H1 (cell line): ENCODE results near the gene C17orf50. TPM values are rescaled to one million over a fixed set of nuclear protein-coding genes. Genes with fewer than 3 reads are reported as not detected.

Source experiments
- CTCF ChIA-PET: fragments of 300-600 bp; sonication (Branson Sonifier 250); formaldehyde crosslinking; loops from one replicate; lab custom pipeline; 2021; ENCODE audit not compliant: partially characterized antibody; lab: Charles Lee
- POLR2A ChIA-PET: fragments of 300-600 bp; sonication (Branson Sonifier 250); formaldehyde crosslinking; loops from one replicate; lab custom pipeline; 2021; ENCODE audit warnings: inconsistent platforms; ENCODE audit not compliant: partially characterized antibody; lab: Charles Lee
- DNase-seq, 2 experiments: peaks; one replicate each; pipeline versions ENCODE4 v3.0.0 to v3.0.0-alpha.2; 2010 to 2022; ENCODE audit warnings: low spot score in 2 of 2, low read depth in 1 of 2, mixed read lengths in 1 of 2
- FAIRE-seq: peaks from 2 replicates; lab custom pipeline; 2011; peaks lifted over from hg19 to GRCh38; lab: Jason Lieb, UNC
- H2AFZ ChIP-seq: 2 replicates; pipeline ENCODE4 v1.8.1; 2012; ENCODE audit warnings: low read length, inconsistent platforms
- H2AK5ac ChIP-seq: 2 replicates; pipeline ENCODE4 v1.6.1; 2013; ENCODE audit warnings: low read depth, low read length
- H2BK120ac ChIP-seq: replicated peaks from 2 replicates; pipeline ENCODE3; 2013; ENCODE audit warnings: low read depth, low read length, inconsistent platforms
- H2BK12ac ChIP-seq: 2 replicates; pipeline ENCODE4 v1.6.1; 2013; ENCODE audit warnings: low read depth, low read length
- H2BK15ac ChIP-seq: 2 replicates; pipeline ENCODE4 v1.6.1; 2013; ENCODE audit warnings: low read length
- H2BK20ac ChIP-seq: 2 replicates; pipeline ENCODE4 v1.6.1; 2013; ENCODE audit warnings: low read length
- H2BK5ac ChIP-seq: 2 replicates; pipeline ENCODE4 v1.6.1; 2013; ENCODE audit warnings: low read depth, low read length
- H3K14ac ChIP-seq: 2 replicates; pipeline ENCODE4 v1.6.1; 2013; ENCODE audit warnings: inconsistent platforms; ENCODE audit not compliant: insufficient read length
- H3K18ac ChIP-seq: 2 replicates; pipeline ENCODE4 v1.6.1; 2013; ENCODE audit warnings: low read length; ENCODE audit errors: extremely low read depth
- H3K23ac ChIP-seq: 2 replicates; pipeline ENCODE4 v1.6.1; 2013; ENCODE audit warnings: inconsistent platforms; ENCODE audit not compliant: insufficient read length
- H3K23me2 ChIP-seq: 2 replicates; pipeline ENCODE4 v1.6.1; 2013; ENCODE audit warnings: low read depth, low read length
- H3K27ac ChIP-seq: 2 replicates; pipeline ENCODE4 v1.6.1; 2011; ENCODE audit warnings: low read depth, low read length, inconsistent platforms
- H3K27me3 ChIP-seq, 4 experiments: replicated peaks in 1 of 4; 1 replicate in 1 of 4; 2 replicates in 3 of 4; pipeline versions ENCODE4 v1.6.1 to v1.8.1; 2011 to 2013; ENCODE audit warnings: low read length in 3 of 4, mild to moderate bottlenecking in 3 of 4, inconsistent platforms in 2 of 4, mixed read lengths in 2 of 4, moderate library complexity in 1 of 4; ENCODE audit not compliant: control insufficient read depth in 3 of 4, insufficient read depth in 3 of 4; ENCODE audit errors: extremely low read depth in 1 of 4
- H3K36me3 ChIP-seq, 4 experiments: 2 replicates each; pipeline versions ENCODE4 v1.6.1 to v1.8.1; 2011 to 2013; ENCODE audit warnings: mild to moderate bottlenecking in 4 of 4, low read length in 3 of 4, moderate library complexity in 2 of 4, control low read depth in 1 of 4, inconsistent platforms in 1 of 4; ENCODE audit not compliant: insufficient read depth in 4 of 4, control insufficient read depth in 2 of 4
- H3K4ac ChIP-seq: replicated peaks from 2 replicates; pipeline ENCODE3; 2013; ENCODE audit warnings: low read length, low read depth, mixed read lengths, inconsistent platforms; ENCODE audit not compliant: insufficient read length
- H3K4me1 ChIP-seq, 4 experiments: replicated peaks in 1 of 4; 1 replicate in 1 of 4; 2 replicates in 3 of 4; pipeline versions ENCODE4 v1.6.1 to v1.8.1; 2011 to 2013; ENCODE audit warnings: low read length in 3 of 4, inconsistent platforms in 2 of 4, mixed read lengths in 1 of 4; ENCODE audit not compliant: insufficient read depth in 4 of 4, control insufficient read depth in 3 of 4
- H3K4me2 ChIP-seq, 2 experiments: 2 replicates each; pipeline versions ENCODE4 v1.6.1 to v1.8.1; 2011 to 2013; ENCODE audit warnings: low read depth in 2 of 2, low read length in 2 of 2, control low read depth in 1 of 2, inconsistent platforms in 1 of 2, mild to moderate bottlenecking in 1 of 2; ENCODE audit not compliant: insufficient read depth in 1 of 2
- H3K4me3 ChIP-seq, 4 experiments: fragments of 200-600, 300-600 bp in 1 of 4; sonication (generic), shearing (Covaris generic), sonication (Bioruptor Twin) in 1 of 4; 2 replicates each; pipeline versions ENCODE4 v1.5.1 to v1.8.1; 2011 to 2016; ENCODE audit warnings: low read length in 4 of 4, low read depth in 3 of 4, control low read depth in 2 of 4, inconsistent platforms in 2 of 4, mild to moderate bottlenecking in 2 of 4, mixed read lengths in 1 of 4, moderate library complexity in 1 of 4; ENCODE audit not compliant: insufficient read depth in 2 of 4; ENCODE audit errors: extremely low read depth in 1 of 4
- H3K56ac ChIP-seq: replicated peaks from 2 replicates; pipeline ENCODE3; 2013; ENCODE audit warnings: low read depth, mild to moderate bottlenecking, mixed read lengths, low read length, inconsistent platforms; ENCODE audit not compliant: insufficient read length
- H3K79me1 ChIP-seq: 2 replicates; pipeline ENCODE4 v1.6.1; 2013; ENCODE audit warnings: low read depth, low read length, control low read depth
- H3K79me2 ChIP-seq, 2 experiments: 2 replicates each; pipeline versions ENCODE4 v1.6.1 to v1.8.1; 2012 to 2013; ENCODE audit warnings: low read length in 2 of 2, mild to moderate bottlenecking in 2 of 2, inconsistent platforms in 1 of 2; ENCODE audit not compliant: insufficient read depth in 2 of 2, control insufficient read depth in 1 of 2
- H3K9ac ChIP-seq, 4 experiments: replicated peaks in 1 of 4; 1 replicate in 1 of 4; 2 replicates in 3 of 4; pipeline versions ENCODE4 v1.6.1 to v1.8.1; 2011 to 2013; ENCODE audit warnings: low read depth in 3 of 4, low read length in 3 of 4, control low read depth in 2 of 4, mild to moderate bottlenecking in 2 of 4, moderate library complexity in 2 of 4, inconsistent platforms in 1 of 4; ENCODE audit errors: extremely low read depth in 1 of 4
- H3K9me3 ChIP-seq, 2 experiments: 2 replicates each; pipeline versions ENCODE4 v1.6.1 to v1.8.1; 2012 to 2013; ENCODE audit warnings: mild to moderate bottlenecking in 2 of 2, moderate library complexity in 2 of 2, control low read depth in 1 of 2, inconsistent platforms in 1 of 2, low read depth in 1 of 2, low read length in 1 of 2, mixed read lengths in 1 of 2; ENCODE audit not compliant: insufficient read depth in 2 of 2
- H4K20me1 ChIP-seq, 2 experiments: replicated peaks in 1 of 2; 2 replicates each; pipeline versions ENCODE3 to v1.8.1; 2011 to 2013; ENCODE audit warnings: inconsistent platforms in 2 of 2, low read length in 2 of 2, mild to moderate bottlenecking in 1 of 2; ENCODE audit not compliant: insufficient read depth in 2 of 2, control insufficient read depth in 1 of 2
- H4K5ac ChIP-seq: 2 replicates; pipeline ENCODE4 v1.6.1; 2013; ENCODE audit warnings: low read length, low read depth, mixed read lengths, inconsistent platforms; ENCODE audit not compliant: insufficient read length
- H4K8ac ChIP-seq: 2 replicates; pipeline ENCODE4 v1.8.0; 2013; ENCODE audit warnings: mild to moderate bottlenecking, moderate library complexity, low read length, inconsistent platforms; ENCODE audit not compliant: insufficient read depth; ENCODE audit errors: extremely low read depth
- H4K91ac ChIP-seq: replicated peaks from 2 replicates; pipeline ENCODE3; 2013; ENCODE audit warnings: low read length, mixed read lengths, inconsistent platforms; ENCODE audit not compliant: insufficient read length
- CREB1 ChIP-seq: IDR thresholded peaks from 2 replicates; pipeline ENCODE4 v1.6.1; 2012; ENCODE audit warnings: inconsistent platforms
- WGBS, 2 experiments: shearing (Covaris generic) in 1 of 2; methylation state at CpG; one replicate each; pipeline versions ENCODE4 v1.1.6 to v1.1.7; 2013 to 2015; ENCODE audit warnings: low lambda C conversion rate in 2 of 2, mixed read lengths in 2 of 2, inconsistent platforms in 1 of 2, low coverage in 1 of 2, missing lambda C conversion rate in 1 of 2; ENCODE audit not compliant: insufficient replicate concordance in 2 of 2, insufficient coverage in 1 of 2, insufficient read length in 1 of 2; ENCODE audit errors: extremely low coverage in 1 of 2, missing lambda C conversion rate in 1 of 2; 5-methylcytosine and 5-hydroxymethylcytosine counted together
- polyA plus RNA-seq, 7 experiments: library from polyadenylated mRNA; depleted of rRNA in 3 of 7; stranded (reverse) in 5 of 7; unstranded in 2 of 7; fragments of >200 nt in 5 of 7; fragments of 200-250 nt in 2 of 7; gene quantifications; 1 replicate in 5 of 7; 2 replicates in 1 of 7; 4 replicates in 1 of 7; pipeline versions ENCODE4 v1.2.1 to v1.2.3, GENCODE V29; 2011 to 2013; ENCODE audit warnings: missing spikeins in 2 of 7, mixed read lengths in 2 of 7
- total RNA-seq: library from RNA; stranded (reverse); fragmentation: NEBNext Ultra II Directional; extraction: Animal tissue kit (Norgen Biotek cat#: 25700); gene quantifications from 2 replicates; pipeline ENCODE4 v1.2.1, GENCODE V29; 2021

C17orf50 gene
- total and polyA plus RNA-seq, 2 of the 8 experiments (the other 6 are each of a cell fraction or from before 2014, with no cell fraction given), result 0.12 TPM; not detected in 1

GRCh38 chr17:35780950-35781349 is 20.3 kb downstream of the C17orf50 start:
- Histone ChIP-seq H2AK5ac (no peak overlapping the region), H3K23me2 (no peaks in the 10 kb centered on the region), H3K9me3 (no peaks in the 10 kb centered on the region), H3K36me3 (no peaks in the 10 kb centered on the region; a peak in 1 of 8 replicates), H3K4me1 (peaks cover 0 to 2% (median 0%) of the 10 kb centered on the region in 4 experiments; a peak in 1 of 7 replicates), H4K5ac (no peak overlapping the region), H3K79me2 (no peaks in the 10 kb centered on the region), H2BK120ac (no peak overlapping the region), H4K91ac (no peak overlapping the region), H3K4ac (no peak overlapping the region), H3K27ac (no peak overlapping the region), H3K18ac (no peak overlapping the region), H2BK12ac (no peak overlapping the region), H2AFZ (no peak overlapping the region), H2BK15ac (no peak overlapping the region), H3K4me2 (no peak overlapping the region), H3K27me3 (no peaks in the 10 kb centered on the region), H3K9ac (no peak overlapping the region), H3K56ac (no peak overlapping the region), H2BK5ac (no peak overlapping the region), H4K20me1 (no peaks in the 10 kb centered on the region), H3K23ac (no peak overlapping the region), H3K79me1 (no peaks in the 10 kb centered on the region), H3K4me3 (no peak overlapping the region), H3K14ac (no peak overlapping the region), H4K8ac (no peak overlapping the region), H2BK20ac (no peak overlapping the region)
- DNase-seq, result no peak
- POLR2A ChIA-PET, result interaction anchor here (0.9 kb wide), 1 partner anchor 28 kb away, joined by 4 read pairs; the partner anchor contains the start of gene TAF15
- WGBS, 2 experiments, result 88% methylated on average over 3 of the region's 3 CpGs; no CpG with 5 or more reads in 1 of the 2 experiments
- no peak for FAIRE-seq
- no peak for TF ChIP-seq CREB1
- CTCF ChIA-PET, result interaction anchor here (0.7 to 17.5 kb wide), 4 partner anchors 14 to 29 kb away, joined by 3 to 247 read pairs (median 11); partner anchors contain the start of gene TAF15
